ENCODE results near the gene CLCA4.
A peak's percentile ranks its signal among the peaks of the same experiment; 100 is the strongest.
"Not testable (repeated sequence)": the region's sequence is repeated elsewhere in the genome, so short reads cannot be mapped to it uniquely, and the experiment has no call there.

CLCA4 gene

DNA sequence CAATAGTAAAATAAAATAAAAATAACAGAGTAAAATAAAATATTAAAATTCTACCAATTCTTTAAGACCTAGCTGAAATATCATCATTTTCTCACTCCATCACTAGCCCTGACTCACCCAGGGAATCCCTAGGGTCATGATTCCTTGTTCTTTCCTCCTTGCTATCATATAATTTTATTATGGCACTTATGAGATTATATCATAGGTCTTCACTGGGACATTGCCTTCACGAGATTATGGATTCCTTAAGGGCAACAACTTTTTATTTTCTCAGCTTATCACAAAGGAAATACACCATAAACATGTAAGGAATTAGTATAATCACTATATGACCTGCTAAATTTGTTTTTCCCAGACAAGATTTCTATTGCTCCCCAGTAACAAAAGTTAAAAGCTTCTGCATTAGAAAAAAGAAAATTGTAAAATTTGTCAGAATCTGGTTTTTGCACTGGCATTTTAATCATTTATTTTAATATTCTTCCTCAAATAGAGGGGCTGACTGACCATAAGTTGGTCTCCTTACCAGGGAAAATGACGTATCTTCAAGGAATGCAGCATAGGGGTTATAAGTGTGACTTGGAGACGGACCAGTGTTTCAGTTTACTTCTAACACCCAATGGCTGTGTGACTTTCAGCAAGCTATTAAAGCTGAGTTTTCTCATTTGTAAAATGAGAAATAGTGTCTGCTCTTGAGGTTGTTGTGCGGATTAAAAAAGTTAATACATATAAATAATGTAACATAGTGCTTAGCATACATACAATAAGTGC lies 8.8 kb upstream of the CLCA4 start:
- DNase-seq = no peak

DNA sequence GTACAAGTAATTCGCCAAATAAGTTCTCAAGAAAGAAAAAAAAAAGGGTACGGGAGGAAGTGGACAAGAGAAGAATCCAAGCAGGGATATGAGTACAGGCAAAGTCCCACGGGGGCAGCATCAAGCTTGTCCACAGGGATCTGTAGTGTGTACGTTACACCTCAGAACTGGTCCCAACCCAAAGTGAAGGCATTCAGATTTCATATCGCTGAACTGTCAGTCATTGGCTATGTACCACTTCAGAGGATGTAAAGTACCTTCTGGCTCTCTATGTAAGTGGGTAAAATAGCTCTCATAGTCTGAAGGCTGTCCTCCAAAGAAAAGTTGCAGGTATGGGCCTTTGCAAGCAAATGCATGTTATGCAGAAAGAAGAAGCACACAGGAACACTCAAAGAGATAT lies 8.1 kb upstream of the CLCA4 start:
- no peak for DNase-seq

DNA sequence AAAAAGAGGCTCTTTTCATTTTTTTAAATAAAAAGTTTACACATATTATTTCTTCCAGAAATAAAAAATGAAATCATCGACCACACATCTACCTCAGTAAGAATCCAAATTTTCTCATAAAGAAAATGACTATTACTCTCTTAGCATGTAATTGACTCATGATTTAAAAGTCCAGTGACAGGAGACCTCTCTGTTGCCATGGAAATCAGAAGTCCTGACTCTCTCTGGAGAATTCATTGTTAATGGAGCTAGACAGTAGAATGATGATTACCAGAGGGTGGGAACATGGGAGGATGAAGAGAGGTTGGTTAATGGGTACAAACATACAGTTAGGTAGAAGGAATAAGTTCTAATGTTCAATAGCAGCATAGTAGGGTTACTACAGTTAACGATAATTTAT lies 5.0 kb upstream of the CLCA4 start:
- DNase-seq = no peak

DNA sequence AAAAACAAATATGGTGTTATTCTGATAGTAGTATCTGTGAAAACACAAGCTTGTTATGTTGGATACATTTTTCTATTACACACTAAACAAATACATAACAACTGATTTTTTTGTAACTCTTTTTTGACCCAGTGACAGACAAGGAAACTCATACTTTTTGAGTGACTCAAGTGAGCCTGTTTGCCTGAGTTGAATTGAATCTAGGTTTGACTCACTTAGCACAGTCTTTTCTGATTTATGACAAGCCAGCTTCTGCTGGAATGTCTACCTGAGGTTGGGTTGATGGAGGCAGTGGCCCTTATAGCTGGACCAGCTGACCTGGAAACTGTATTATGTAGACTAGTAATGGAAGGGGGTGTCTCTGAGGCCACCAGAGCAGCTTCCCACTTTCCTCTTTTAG lies 4.2 kb upstream of the CLCA4 start:
- no peak for DNase-seq

DNA sequence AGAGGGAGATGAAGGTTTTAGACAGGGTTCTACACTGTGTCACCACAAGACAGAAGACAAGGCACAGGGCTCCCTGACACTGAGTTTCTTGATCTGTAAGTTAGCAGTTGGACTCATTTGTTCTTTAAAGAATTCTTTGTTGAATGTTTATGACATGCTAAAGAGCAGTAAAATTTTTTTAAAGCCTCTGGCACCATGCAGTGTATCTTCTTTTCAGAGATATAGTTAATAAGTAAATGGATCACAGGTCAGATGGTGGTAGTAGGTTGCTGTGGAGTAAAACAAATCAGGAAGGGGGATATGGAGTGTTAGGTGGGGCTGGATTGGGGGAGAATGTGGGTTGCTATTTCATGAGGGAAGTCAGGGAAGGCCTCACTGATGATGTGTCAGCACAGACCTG lies 2.0 kb downstream of the CLCA4 start:
- no peak for DNase-seq

GRCh38 chr1:86551305-86551704 lies 4.4 kb downstream of the CLCA4 start:
- DNase-seq = no peak

GRCh38 chr1:86552376-86552775 lies 5.5 kb downstream of the CLCA4 start:
- no peak for DNase-seq

- no peak for DNase-seq
These were observed 10.9 kb downstream of the CLCA4 start for GRCh38 chr1:86557739-86558138.

DNA sequence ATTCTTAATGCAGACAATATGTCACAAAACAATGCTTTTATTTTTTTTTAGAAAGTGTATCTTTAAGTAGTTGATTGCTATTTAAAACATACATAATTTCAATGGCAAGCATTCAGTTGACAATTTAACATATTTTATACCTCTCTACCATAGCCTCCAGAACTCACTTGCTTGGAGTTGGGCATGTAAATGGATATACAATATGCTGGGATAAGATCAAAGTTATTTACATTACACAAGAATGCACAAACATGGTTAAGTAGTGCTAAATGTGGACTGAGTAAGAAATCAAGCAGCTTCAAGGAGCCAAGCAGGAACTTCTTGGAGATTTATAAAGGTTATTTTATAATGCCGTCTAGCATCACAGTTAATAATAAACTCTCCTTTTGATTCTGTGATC lies 17.0 kb downstream of the CLCA4 start:
- DNase-seq = no peak

GRCh38 chr1:86567341-86567740 lies 20.5 kb downstream of the CLCA4 start:
- no peak for DNase-seq

DNA sequence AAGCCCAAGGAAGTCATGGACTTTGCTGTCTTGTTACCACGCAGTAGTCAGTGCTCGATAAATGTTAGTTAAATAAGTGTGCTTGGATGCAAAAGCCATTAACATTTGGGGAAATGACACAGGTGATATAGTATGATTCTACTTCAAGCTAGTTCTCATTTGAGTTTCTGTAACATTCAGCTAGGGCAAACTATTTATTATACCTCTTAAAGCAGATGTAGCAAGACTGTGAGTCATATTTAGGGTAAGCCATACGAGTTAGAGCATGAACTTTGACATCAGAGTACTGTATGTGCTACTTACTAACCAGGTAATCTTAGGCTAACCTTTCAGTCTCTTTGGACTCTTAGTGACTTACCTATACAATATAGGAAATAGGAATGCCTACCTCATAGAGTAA lies 21.0 kb downstream of the CLCA4 start:
- no peak for DNase-seq

- DNase-seq = no peak
These were observed 27.0 kb downstream of the CLCA4 start for GRCh38 chr1:86573763-86574484.

DNA sequence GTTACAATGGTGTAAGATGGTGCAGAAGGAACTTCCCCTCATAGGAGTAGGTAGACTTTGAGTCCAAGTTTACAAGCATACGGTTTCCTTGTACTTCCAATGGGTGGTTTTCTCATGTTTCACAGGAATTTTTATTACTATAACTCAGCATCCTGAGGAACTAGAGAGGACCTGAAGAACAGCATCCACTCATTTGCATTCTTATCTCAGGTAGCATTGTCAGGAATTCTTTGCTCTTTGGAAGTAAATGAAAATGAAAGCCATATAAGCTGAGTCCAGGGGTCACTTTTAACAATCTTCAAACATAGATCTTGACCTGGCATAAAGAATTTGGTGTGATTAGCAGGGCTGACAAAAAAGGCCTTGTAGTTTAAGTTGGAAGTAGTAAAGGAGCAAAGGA lies 34.4 kb downstream of the CLCA4 start:
- no peak for DNase-seq

GRCh38 chr1:86582161-86582560 lies 35.3 kb downstream of the CLCA4 start:
- DNase-seq = no peak

DNA sequence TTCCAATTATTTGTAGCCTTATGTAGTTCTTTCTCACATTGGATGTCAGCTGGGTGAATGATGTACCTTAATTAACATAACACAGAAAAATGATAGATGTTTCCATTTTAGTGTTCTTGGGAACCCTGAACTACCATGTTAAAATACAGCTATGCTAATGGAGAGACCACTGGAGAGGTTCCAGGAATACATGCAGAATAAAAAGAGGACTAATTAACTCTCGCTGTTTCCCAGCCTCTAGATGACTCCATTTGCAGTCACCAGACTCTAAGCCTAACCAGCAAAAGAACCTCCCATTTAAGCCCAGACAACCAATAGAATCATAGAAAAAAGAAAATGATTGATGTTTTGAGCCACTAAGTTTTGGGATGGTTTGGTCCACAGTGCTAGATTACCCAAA lies 36.2 kb downstream of the CLCA4 start:
- DNase-seq = no peak

DNA sequence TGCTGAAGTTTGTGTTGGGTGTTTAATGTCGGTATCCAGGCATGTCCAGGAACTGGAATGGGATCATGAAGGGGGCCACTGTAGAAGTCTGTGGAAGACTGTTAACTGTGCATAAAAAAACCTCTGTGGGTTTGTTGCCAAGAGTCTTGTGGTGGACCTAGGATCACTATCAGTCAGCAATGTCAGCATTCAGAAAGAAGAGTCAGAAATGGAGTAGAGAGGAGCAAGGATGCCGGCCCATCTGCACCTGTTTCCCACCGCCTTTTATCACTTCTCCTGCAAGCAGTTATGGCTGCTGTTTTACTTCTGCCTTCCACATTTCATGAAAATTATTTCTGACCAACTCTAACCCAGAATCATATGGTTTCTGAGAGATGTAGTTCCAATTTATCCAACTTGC lies 36.7 kb downstream of the CLCA4 start:
- no peak for DNase-seq

GRCh38 chr1:86594284-86594770 lies 47.4 kb downstream of the CLCA4 start:
- DNase-seq = no peak

GRCh38 chr1:86596224-86596623 lies 49.3 kb downstream of the CLCA4 start:
- DNase-seq = no peak

- DNase-seq = no peak
These were observed 49.9 kb downstream of the CLCA4 start for GRCh38 chr1:86596741-86597290.

DNA sequence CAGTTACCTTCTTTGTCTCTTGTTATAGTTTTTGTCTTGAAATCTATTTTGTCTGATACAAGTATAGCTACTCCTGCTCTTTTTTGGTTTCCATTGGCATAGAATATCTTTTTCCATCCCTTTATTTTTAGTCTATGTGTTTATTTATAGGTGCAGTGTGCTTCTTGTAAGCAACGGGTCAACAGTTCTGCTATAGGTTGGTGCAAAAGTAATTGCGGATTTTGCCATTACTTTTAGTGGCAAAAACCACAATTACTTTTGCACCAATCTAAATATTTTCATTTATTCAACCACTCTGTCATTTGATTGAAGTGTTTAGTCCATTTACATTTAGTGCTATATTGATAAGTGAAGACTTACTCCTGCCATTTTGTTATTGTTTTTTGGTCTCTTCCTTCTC lies 59.2 kb downstream of the CLCA4 start:
- not testable (repeated sequence) for DNase-seq

DNA sequence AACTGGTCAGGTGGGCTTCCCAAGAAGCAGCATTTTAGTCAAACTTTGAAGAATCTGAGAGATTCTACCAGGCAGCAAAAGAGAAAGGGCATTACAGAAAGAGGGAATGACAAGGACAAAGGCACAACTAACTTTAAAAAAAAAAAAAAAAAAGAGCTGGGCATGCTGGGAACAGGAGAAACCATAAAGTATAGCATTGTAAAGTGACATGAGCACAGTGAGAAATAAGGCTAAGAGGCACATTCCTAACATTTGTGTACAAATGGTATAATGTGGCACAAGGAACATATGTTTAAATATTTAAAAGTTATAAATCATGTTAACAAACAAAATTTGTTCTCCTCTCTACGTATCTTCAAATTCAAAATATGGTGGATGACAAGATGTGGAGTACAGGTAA lies 69.6 kb downstream of the CLCA4 start:
- DNase-seq = no peak

- peak; percentile 30 to 38 for DNase-seq
These were observed 70.0 kb downstream of the CLCA4 start for GRCh38 chr1:86616871-86617270.

DNA sequence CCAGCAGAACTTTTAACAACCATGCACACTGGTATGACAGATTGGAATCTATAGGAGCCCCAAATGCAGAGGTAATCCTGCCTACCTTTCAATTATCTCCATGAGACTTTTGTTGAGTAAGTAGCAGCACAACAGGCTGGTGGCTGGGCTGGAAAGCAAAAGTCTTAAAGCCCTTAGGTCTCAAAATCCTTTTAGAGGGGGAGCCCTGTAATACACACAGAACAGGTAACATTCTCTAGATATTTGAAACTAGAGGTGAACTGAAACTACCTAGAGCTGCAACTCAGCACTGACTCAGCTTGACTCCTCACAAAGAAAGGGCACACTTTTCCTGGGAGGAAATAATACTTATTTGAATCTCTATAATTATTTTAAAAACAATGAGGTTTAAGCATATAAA lies 71.5 kb downstream of the CLCA4 start:
- no peak for DNase-seq

DNA sequence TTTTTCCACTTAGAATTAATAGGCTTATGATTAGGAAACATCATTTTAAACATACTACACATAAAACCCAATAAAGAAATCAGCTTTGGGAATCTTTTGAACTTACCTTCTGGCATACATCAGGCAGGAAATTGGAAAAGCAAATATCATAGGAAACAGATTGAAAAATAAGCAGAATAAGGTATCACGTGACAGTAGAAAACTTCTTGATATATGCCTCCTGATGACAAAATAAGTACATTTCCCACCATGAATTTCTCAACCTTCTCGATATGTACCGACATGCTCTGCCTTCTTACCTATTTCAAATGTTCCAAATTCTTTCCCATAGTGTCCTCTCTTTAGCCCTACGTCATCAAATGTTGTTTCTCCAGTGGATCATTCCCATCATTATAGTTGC lies 72.4 kb downstream of the CLCA4 start:
- no peak for DNase-seq
